H1 (cell line): ENCODE measurements around the gene ABCA6. TPM values are rescaled to one million over a fixed set of nuclear protein-coding genes. Genes with fewer than 3 reads are reported as not detected.

Experiments
- CTCF ChIA-PET: fragments of 300-600 bp; sonication (Branson Sonifier 250); formaldehyde crosslinking; loops from one replicate; lab custom pipeline; 2021; ENCODE audit not compliant: partially characterized antibody; lab: Charles Lee
- POLR2A ChIA-PET: fragments of 300-600 bp; sonication (Branson Sonifier 250); formaldehyde crosslinking; loops from one replicate; lab custom pipeline; 2021; ENCODE audit warnings: inconsistent platforms; ENCODE audit not compliant: partially characterized antibody; lab: Charles Lee
- DNase-seq, 2 experiments: peaks; one replicate each; pipeline versions ENCODE4 v3.0.0 to v3.0.0-alpha.2; 2010 to 2022; ENCODE audit warnings: low spot score in 2 of 2, low read depth in 1 of 2, mixed read lengths in 1 of 2
- FAIRE-seq: peaks from 2 replicates; lab custom pipeline; 2011; peaks lifted over from hg19 to GRCh38; lab: Jason Lieb, UNC
- H2AFZ ChIP-seq: 2 replicates; pipeline ENCODE4 v1.8.1; 2012; ENCODE audit warnings: low read length, inconsistent platforms
- H2AK5ac ChIP-seq: 2 replicates; pipeline ENCODE4 v1.6.1; 2013; ENCODE audit warnings: low read depth, low read length
- H2BK120ac ChIP-seq: replicated peaks from 2 replicates; pipeline ENCODE3; 2013; ENCODE audit warnings: low read depth, low read length, inconsistent platforms
- H2BK12ac ChIP-seq: 2 replicates; pipeline ENCODE4 v1.6.1; 2013; ENCODE audit warnings: low read depth, low read length
- H2BK15ac ChIP-seq: 2 replicates; pipeline ENCODE4 v1.6.1; 2013; ENCODE audit warnings: low read length
- H2BK20ac ChIP-seq: 2 replicates; pipeline ENCODE4 v1.6.1; 2013; ENCODE audit warnings: low read length
- H2BK5ac ChIP-seq: 2 replicates; pipeline ENCODE4 v1.6.1; 2013; ENCODE audit warnings: low read depth, low read length
- H3K14ac ChIP-seq: 2 replicates; pipeline ENCODE4 v1.6.1; 2013; ENCODE audit warnings: inconsistent platforms; ENCODE audit not compliant: insufficient read length
- H3K18ac ChIP-seq: 2 replicates; pipeline ENCODE4 v1.6.1; 2013; ENCODE audit warnings: low read length; ENCODE audit errors: extremely low read depth
- H3K23ac ChIP-seq: 2 replicates; pipeline ENCODE4 v1.6.1; 2013; ENCODE audit warnings: inconsistent platforms; ENCODE audit not compliant: insufficient read length
- H3K23me2 ChIP-seq: 2 replicates; pipeline ENCODE4 v1.6.1; 2013; ENCODE audit warnings: low read depth, low read length
- H3K27ac ChIP-seq: 2 replicates; pipeline ENCODE4 v1.6.1; 2011; ENCODE audit warnings: low read depth, low read length, inconsistent platforms
- H3K27me3 ChIP-seq, 4 experiments: replicated peaks in 1 of 4; 1 replicate in 1 of 4; 2 replicates in 3 of 4; pipeline versions ENCODE4 v1.6.1 to v1.8.1; 2011 to 2013; ENCODE audit warnings: low read length in 3 of 4, mild to moderate bottlenecking in 3 of 4, inconsistent platforms in 2 of 4, mixed read lengths in 2 of 4, moderate library complexity in 1 of 4; ENCODE audit not compliant: control insufficient read depth in 3 of 4, insufficient read depth in 3 of 4; ENCODE audit errors: extremely low read depth in 1 of 4
- H3K36me3 ChIP-seq, 4 experiments: 2 replicates each; pipeline versions ENCODE4 v1.6.1 to v1.8.1; 2011 to 2013; ENCODE audit warnings: mild to moderate bottlenecking in 4 of 4, low read length in 3 of 4, moderate library complexity in 2 of 4, control low read depth in 1 of 4, inconsistent platforms in 1 of 4; ENCODE audit not compliant: insufficient read depth in 4 of 4, control insufficient read depth in 2 of 4
- H3K4ac ChIP-seq: replicated peaks from 2 replicates; pipeline ENCODE3; 2013; ENCODE audit warnings: low read length, low read depth, mixed read lengths, inconsistent platforms; ENCODE audit not compliant: insufficient read length
- H3K4me1 ChIP-seq, 4 experiments: replicated peaks in 1 of 4; 1 replicate in 1 of 4; 2 replicates in 3 of 4; pipeline versions ENCODE4 v1.6.1 to v1.8.1; 2011 to 2013; ENCODE audit warnings: low read length in 3 of 4, inconsistent platforms in 2 of 4, mixed read lengths in 1 of 4; ENCODE audit not compliant: insufficient read depth in 4 of 4, control insufficient read depth in 3 of 4
- H3K4me2 ChIP-seq, 2 experiments: 2 replicates each; pipeline versions ENCODE4 v1.6.1 to v1.8.1; 2011 to 2013; ENCODE audit warnings: low read depth in 2 of 2, low read length in 2 of 2, control low read depth in 1 of 2, inconsistent platforms in 1 of 2, mild to moderate bottlenecking in 1 of 2; ENCODE audit not compliant: insufficient read depth in 1 of 2
- H3K4me3 ChIP-seq, 4 experiments: fragments of 200-600, 300-600 bp in 1 of 4; sonication (generic), shearing (Covaris generic), sonication (Bioruptor Twin) in 1 of 4; 2 replicates each; pipeline versions ENCODE4 v1.5.1 to v1.8.1; 2011 to 2016; ENCODE audit warnings: low read length in 4 of 4, low read depth in 3 of 4, control low read depth in 2 of 4, inconsistent platforms in 2 of 4, mild to moderate bottlenecking in 2 of 4, mixed read lengths in 1 of 4, moderate library complexity in 1 of 4; ENCODE audit not compliant: insufficient read depth in 2 of 4; ENCODE audit errors: extremely low read depth in 1 of 4
- H3K56ac ChIP-seq: replicated peaks from 2 replicates; pipeline ENCODE3; 2013; ENCODE audit warnings: low read depth, mild to moderate bottlenecking, mixed read lengths, low read length, inconsistent platforms; ENCODE audit not compliant: insufficient read length
- H3K79me1 ChIP-seq: 2 replicates; pipeline ENCODE4 v1.6.1; 2013; ENCODE audit warnings: low read depth, low read length, control low read depth
- H3K79me2 ChIP-seq, 2 experiments: 2 replicates each; pipeline versions ENCODE4 v1.6.1 to v1.8.1; 2012 to 2013; ENCODE audit warnings: low read length in 2 of 2, mild to moderate bottlenecking in 2 of 2, inconsistent platforms in 1 of 2; ENCODE audit not compliant: insufficient read depth in 2 of 2, control insufficient read depth in 1 of 2
- H3K9ac ChIP-seq, 4 experiments: replicated peaks in 1 of 4; 1 replicate in 1 of 4; 2 replicates in 3 of 4; pipeline versions ENCODE4 v1.6.1 to v1.8.1; 2011 to 2013; ENCODE audit warnings: low read depth in 3 of 4, low read length in 3 of 4, control low read depth in 2 of 4, mild to moderate bottlenecking in 2 of 4, moderate library complexity in 2 of 4, inconsistent platforms in 1 of 4; ENCODE audit errors: extremely low read depth in 1 of 4
- H3K9me3 ChIP-seq, 2 experiments: 2 replicates each; pipeline versions ENCODE4 v1.6.1 to v1.8.1; 2012 to 2013; ENCODE audit warnings: mild to moderate bottlenecking in 2 of 2, moderate library complexity in 2 of 2, control low read depth in 1 of 2, inconsistent platforms in 1 of 2, low read depth in 1 of 2, low read length in 1 of 2, mixed read lengths in 1 of 2; ENCODE audit not compliant: insufficient read depth in 2 of 2
- H4K20me1 ChIP-seq, 2 experiments: replicated peaks in 1 of 2; 2 replicates each; pipeline versions ENCODE3 to v1.8.1; 2011 to 2013; ENCODE audit warnings: inconsistent platforms in 2 of 2, low read length in 2 of 2, mild to moderate bottlenecking in 1 of 2; ENCODE audit not compliant: insufficient read depth in 2 of 2, control insufficient read depth in 1 of 2
- H4K5ac ChIP-seq: 2 replicates; pipeline ENCODE4 v1.6.1; 2013; ENCODE audit warnings: low read length, low read depth, mixed read lengths, inconsistent platforms; ENCODE audit not compliant: insufficient read length
- H4K8ac ChIP-seq: 2 replicates; pipeline ENCODE4 v1.8.0; 2013; ENCODE audit warnings: mild to moderate bottlenecking, moderate library complexity, low read length, inconsistent platforms; ENCODE audit not compliant: insufficient read depth; ENCODE audit errors: extremely low read depth
- H4K91ac ChIP-seq: replicated peaks from 2 replicates; pipeline ENCODE3; 2013; ENCODE audit warnings: low read length, mixed read lengths, inconsistent platforms; ENCODE audit not compliant: insufficient read length
- HDAC2 ChIP-seq, 2 experiments: fragments of 300-600 bp in 1 of 2; sonication (generic) in 1 of 2; IDR thresholded peaks; 2 replicates each; pipeline ENCODE4 v1.6.1; 2011 to 2012; ENCODE audit warnings: low read depth in 2 of 2, low read length in 2 of 2, mild to moderate bottlenecking in 2 of 2, moderate library complexity in 2 of 2, borderline replicate concordance in 1 of 2, inconsistent platforms in 1 of 2
- JUN ChIP-seq: IDR thresholded peaks from 2 replicates; pipeline ENCODE4 v1.6.1; 2011; ENCODE audit warnings: low read depth, mild to moderate bottlenecking, improper control_type of control experiment, low read length
- KDM5A ChIP-seq: fragments of 200-600 bp; IDR thresholded peaks from 2 replicates; pipeline ENCODE4 v1.7.1; 2012; ENCODE audit warnings: mild to moderate bottlenecking, low read length, inconsistent platforms, mixed read lengths
- POLR2AphosphoS5 ChIP-seq: IDR thresholded peaks from 2 replicates; pipeline ENCODE4 v1.6.1; 2011; ENCODE audit warnings: low read depth, low read length
- WGBS, 2 experiments: shearing (Covaris generic) in 1 of 2; methylation state at CpG; one replicate each; pipeline versions ENCODE4 v1.1.6 to v1.1.7; 2013 to 2015; ENCODE audit warnings: low lambda C conversion rate in 2 of 2, mixed read lengths in 2 of 2, inconsistent platforms in 1 of 2, low coverage in 1 of 2, missing lambda C conversion rate in 1 of 2; ENCODE audit not compliant: insufficient replicate concordance in 2 of 2, insufficient coverage in 1 of 2, insufficient read length in 1 of 2; ENCODE audit errors: extremely low coverage in 1 of 2, missing lambda C conversion rate in 1 of 2; 5-methylcytosine and 5-hydroxymethylcytosine counted together
- polyA plus RNA-seq, 7 experiments: library from polyadenylated mRNA; depleted of rRNA in 3 of 7; stranded (reverse) in 5 of 7; unstranded in 2 of 7; fragments of >200 nt in 5 of 7; fragments of 200-250 nt in 2 of 7; gene quantifications; 1 replicate in 5 of 7; 2 replicates in 1 of 7; 4 replicates in 1 of 7; pipeline versions ENCODE4 v1.2.1 to v1.2.3, GENCODE V29; 2011 to 2013; ENCODE audit warnings: missing spikeins in 2 of 7, mixed read lengths in 2 of 7
- total RNA-seq: library from RNA; stranded (reverse); fragmentation: NEBNext Ultra II Directional; extraction: Animal tissue kit (Norgen Biotek cat#: 25700); gene quantifications from 2 replicates; pipeline ENCODE4 v1.2.1, GENCODE V29; 2021

Gene ABCA6
- total and polyA plus RNA-seq, 2 of the 8 experiments (the other 6 are each of a cell fraction or from before 2014, with no cell fraction given) = not detected

GRCh38 chr17:69048634-69049033, 93.1 kb downstream of the ABCA6 start:
- no peak overlapping the region for H2AK5ac ChIP-seq
- no peak for DNase-seq
- CTCF ChIA-PET = no interaction called here
- no peak for TF ChIP-seq POLR2AphosphoS5
- TF ChIP-seq HDAC2 (IDR thresholded peaks at IDR 0.05; ENCODE audit: borderline replicate concordance in 1 of 2, low read depth in 2 of 2, low read length in 2 of 2) = no peak
- TF ChIP-seq KDM5A = no peak
- no peak for TF ChIP-seq JUN

More at GRCh38 chr17:69048634-69049033, 93.1 kb downstream of the ABCA6 start:
- H4K91ac ChIP-seq = no peak overlapping the region
- H2BK120ac ChIP-seq = no peak overlapping the region
- H3K79me1 ChIP-seq = no peaks in the 10 kb centered on the region
- no peak overlapping the region for H3K4ac ChIP-seq
- POLR2A ChIA-PET = no interaction called here
- H2BK15ac ChIP-seq = no peak overlapping the region
- no peaks in the 10 kb centered on the region for H3K36me3 ChIP-seq
- no peak overlapping the region for H4K8ac ChIP-seq
- no peak overlapping the region for H3K14ac ChIP-seq
- no peak overlapping the region for H3K27ac ChIP-seq
- FAIRE-seq = no peak
- H3K9ac ChIP-seq = no peak overlapping the region
- no peak overlapping the region for H3K23ac ChIP-seq
- H3K27me3 ChIP-seq = no peaks in the 10 kb centered on the region
- no peak overlapping the region for H2AFZ ChIP-seq
- no peaks in the 10 kb centered on the region for H3K79me2 ChIP-seq
- H3K4me1 ChIP-seq = no peaks in the 10 kb centered on the region
- no peak overlapping the region for H4K5ac ChIP-seq
- WGBS, 2 experiments = 98% methylated on average over 2 of the region's 2 CpGs; no CpG with 5 or more reads in 1 of the 2 experiments
- no peak overlapping the region for H2BK5ac ChIP-seq
- H3K18ac ChIP-seq = no peak overlapping the region
- H3K4me3 ChIP-seq = no peak overlapping the region
- H2BK20ac ChIP-seq = no peak overlapping the region
- no peak overlapping the region for H3K56ac ChIP-seq
- no peak overlapping the region for H3K4me2 ChIP-seq
- H4K20me1 ChIP-seq = no peaks in the 10 kb centered on the region
- H3K23me2 ChIP-seq = no peaks in the 10 kb centered on the region
- no peaks in the 10 kb centered on the region for H3K9me3 ChIP-seq
- H2BK12ac ChIP-seq = no peak overlapping the region
